ENCODE results near the gene SH3GL3.

SH3GL3 gene

DNA sequence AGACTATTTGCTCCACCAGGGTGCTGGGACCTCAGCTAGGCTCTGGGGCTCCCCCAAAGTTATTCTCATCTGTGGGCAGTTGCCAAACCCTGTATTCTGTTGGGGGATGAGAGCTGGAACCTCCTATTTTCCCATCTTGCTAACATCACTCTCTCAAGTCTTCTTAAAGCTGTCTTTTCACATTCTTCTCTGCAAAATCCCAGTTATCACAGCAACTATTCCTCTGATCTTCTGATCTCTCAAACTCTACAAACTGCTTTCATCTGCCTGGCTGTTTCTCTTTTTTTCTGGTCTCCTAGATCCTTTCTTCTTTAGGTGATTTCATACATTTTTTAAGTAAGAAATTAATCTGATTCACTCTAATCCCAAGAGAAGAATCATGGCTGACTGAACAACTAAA is 196.1 kb downstream of the SH3GL3 start:
- Histone ChIP-seq H3K9ac (ENCODE audit: low read length) (no peak overlapping the region), H2BK120ac (ENCODE audit: insufficient read depth, low read length, poor library complexity) (no peak overlapping the region), H3K79me2 (ENCODE audit: control insufficient read depth, insufficient read depth, low read length, poor library complexity) (no peaks in the 10 kb centered on the region), H3K27ac (ENCODE audit: low read depth, low read length) (no peak overlapping the region), H3K18ac (ENCODE audit: low read length) (no peak overlapping the region), H2BK12ac (ENCODE audit: low read length) (no peak overlapping the region), H2AFZ (ENCODE audit: insufficient read depth, low read length, poor library complexity) (no peak overlapping the region), H3K36me3 (ENCODE audit: control insufficient read depth in 1 of 2, insufficient read depth in 2 of 2, low read length in 2 of 2) (no peaks in the 10 kb centered on the region), H3K4me1 (ENCODE audit: control insufficient read depth in 1 of 2, insufficient read depth in 2 of 2, low read length in 2 of 2) (no peaks in the 10 kb centered on the region), H3K4me3 (ENCODE audit: low read depth, low read length) (no peak overlapping the region), H3K27me3 (ENCODE audit: insufficient read depth, low read length) (no peaks in the 10 kb centered on the region), H3K4ac (ENCODE audit: low read depth, low read length) (no peak overlapping the region), H2AK5ac (ENCODE audit: low read length) (no peak overlapping the region), H2BK5ac (ENCODE audit: low read depth, low read length, poor library complexity) (no peak overlapping the region), H3K79me1 (ENCODE audit: low read length) (no peaks in the 10 kb centered on the region), H3K4me2 (ENCODE audit: low read length) (no peak overlapping the region), H4K91ac (ENCODE audit: low read depth, low read length) (no peak overlapping the region), H3K9me3 (ENCODE audit: insufficient read depth, low read depth, low read length) (peaks cover 5% of the 10 kb centered on the region), H3K23ac (ENCODE audit: low read length) (no peak overlapping the region), H3K14ac (ENCODE audit: low read length) (no peak overlapping the region), H4K12ac (ENCODE audit: low read depth, low read length) (no peak overlapping the region), H4K8ac (ENCODE audit: low read depth, low read length) (no peak overlapping the region)
- DNase-seq = no peak

- H3K23ac ChIP-seq (ENCODE audit: low read length) = no peak overlapping the region
- WGBS (ENCODE audit: extremely low coverage, insufficient coverage, insufficient read length) = no CpG with 5 or more reads among the region's 1 CpG
- H3K79me2 ChIP-seq (ENCODE audit: control insufficient read depth, insufficient read depth, low read length, poor library complexity) = no peaks in the 10 kb centered on the region
- no peak overlapping the region for H4K8ac ChIP-seq (ENCODE audit: low read depth, low read length)
- no peak overlapping the region for H2BK12ac ChIP-seq (ENCODE audit: low read length)
- no peak overlapping the region for H2AK5ac ChIP-seq (ENCODE audit: low read length)
- no peaks in the 10 kb centered on the region for H3K79me1 ChIP-seq (ENCODE audit: low read length)
- H3K9ac ChIP-seq (ENCODE audit: low read length) = no peak overlapping the region
- no peaks in the 10 kb centered on the region for H3K36me3 ChIP-seq (ENCODE audit: control insufficient read depth in 1 of 2, insufficient read depth in 2 of 2, low read length in 2 of 2)
- H3K27me3 ChIP-seq (ENCODE audit: insufficient read depth, low read length) = no peaks in the 10 kb centered on the region
- no peak overlapping the region for H3K14ac ChIP-seq (ENCODE audit: low read length)
- H2AFZ ChIP-seq (ENCODE audit: insufficient read depth, low read length, poor library complexity) = no peak overlapping the region
- H3K18ac ChIP-seq (ENCODE audit: low read length) = no peak overlapping the region
- no peak overlapping the region for H3K4me3 ChIP-seq (ENCODE audit: low read depth, low read length)
- H3K4ac ChIP-seq (ENCODE audit: low read depth, low read length) = no peak overlapping the region
- H2BK120ac ChIP-seq (ENCODE audit: insufficient read depth, low read length, poor library complexity) = no peak overlapping the region
- H4K12ac ChIP-seq (ENCODE audit: low read depth, low read length) = no peak overlapping the region
- DNase-seq = no peak
- H3K4me2 ChIP-seq (ENCODE audit: low read length) = no peak overlapping the region
- H3K9me3 ChIP-seq (ENCODE audit: insufficient read depth, low read depth, low read length) = peaks cover 2% of the 10 kb centered on the region
- H3K27ac ChIP-seq (ENCODE audit: low read depth, low read length) = no peak overlapping the region
- no peaks in the 10 kb centered on the region for H3K4me1 ChIP-seq (ENCODE audit: control insufficient read depth in 1 of 2, insufficient read depth in 2 of 2, low read length in 2 of 2)
- no peak overlapping the region for H4K91ac ChIP-seq (ENCODE audit: low read depth, low read length)
- H2BK5ac ChIP-seq (ENCODE audit: low read depth, low read length, poor library complexity) = no peak overlapping the region
Measured at GRCh38 chr15:83644439-83644838, 197.3 kb downstream of the SH3GL3 start.

- Histone ChIP-seq H3K14ac (ENCODE audit: low read length) (no peak overlapping the region), H3K4me1 (ENCODE audit: control insufficient read depth in 1 of 2, insufficient read depth in 2 of 2, low read length in 2 of 2) (peaks cover 7 to 12% of the 10 kb centered on the region in 2 experiments), H3K27ac (ENCODE audit: low read depth, low read length) (no peak overlapping the region), H2BK12ac (ENCODE audit: low read length) (no peak overlapping the region), H3K9me3 (ENCODE audit: insufficient read depth, low read depth, low read length) (peaks cover 2% of the 10 kb centered on the region), H3K79me1 (ENCODE audit: low read length) (no peaks in the 10 kb centered on the region), H3K4me2 (ENCODE audit: low read length) (no peak overlapping the region), H2AFZ (ENCODE audit: insufficient read depth, low read length, poor library complexity) (no peak overlapping the region), H4K91ac (ENCODE audit: low read depth, low read length) (no peak overlapping the region), H3K36me3 (ENCODE audit: control insufficient read depth in 1 of 2, insufficient read depth in 2 of 2, low read length in 2 of 2) (no peaks in the 10 kb centered on the region), H3K18ac (ENCODE audit: low read length) (no peak overlapping the region), H4K12ac (ENCODE audit: low read depth, low read length) (no peak overlapping the region), H4K8ac (ENCODE audit: low read depth, low read length) (no peak overlapping the region), H3K27me3 (ENCODE audit: insufficient read depth, low read length) (peaks cover 28% of the 10 kb centered on the region), H2AK5ac (ENCODE audit: low read length) (no peak overlapping the region), H3K4me3 (ENCODE audit: low read depth, low read length) (no peak overlapping the region), H2BK120ac (ENCODE audit: insufficient read depth, low read length, poor library complexity) (no peak overlapping the region), H2BK5ac (ENCODE audit: low read depth, low read length, poor library complexity) (no peak overlapping the region), H3K9ac (ENCODE audit: low read length) (no peak overlapping the region), H3K23ac (ENCODE audit: low read length) (no peak overlapping the region), H3K79me2 (ENCODE audit: control insufficient read depth, insufficient read depth, low read length, poor library complexity) (no peaks in the 10 kb centered on the region), H3K4ac (ENCODE audit: low read depth, low read length) (no peak overlapping the region)
- WGBS (ENCODE audit: extremely low coverage, insufficient coverage, insufficient read length) = no CpG with 5 or more reads among the region's 2 CpGs
- no peak for DNase-seq
Measured at GRCh38 chr15:83650831-83651230, 203.7 kb downstream of the SH3GL3 start.

- Histone ChIP-seq H3K4ac (ENCODE audit: low read depth, low read length) (no peak overlapping the region), H3K9me3 (ENCODE audit: insufficient read depth, low read depth, low read length) (peaks cover 2% of the 10 kb centered on the region), H4K12ac (ENCODE audit: low read depth, low read length) (no peak overlapping the region), H3K4me2 (ENCODE audit: low read length) (no peak overlapping the region), H3K79me2 (ENCODE audit: control insufficient read depth, insufficient read depth, low read length, poor library complexity) (no peaks in the 10 kb centered on the region), H3K18ac (ENCODE audit: low read length) (no peak overlapping the region), H3K27me3 (ENCODE audit: insufficient read depth, low read length) (peaks cover 28% of the 10 kb centered on the region), H3K14ac (ENCODE audit: low read length) (no peak overlapping the region), H3K79me1 (ENCODE audit: low read length) (no peaks in the 10 kb centered on the region), H2BK5ac (ENCODE audit: low read depth, low read length, poor library complexity) (no peak overlapping the region), H4K8ac (ENCODE audit: low read depth, low read length) (no peak overlapping the region), H2BK120ac (ENCODE audit: insufficient read depth, low read length, poor library complexity) (no peak overlapping the region), H3K23ac (ENCODE audit: low read length) (no peak overlapping the region), H4K91ac (ENCODE audit: low read depth, low read length) (no peak overlapping the region), H3K4me1 (ENCODE audit: control insufficient read depth in 1 of 2, insufficient read depth in 2 of 2, low read length in 2 of 2) (peaks cover 7 to 12% of the 10 kb centered on the region in 2 experiments), H3K4me3 (ENCODE audit: low read depth, low read length) (no peak overlapping the region), H2BK12ac (ENCODE audit: low read length) (no peak overlapping the region), H3K36me3 (ENCODE audit: control insufficient read depth in 1 of 2, insufficient read depth in 2 of 2, low read length in 2 of 2) (no peaks in the 10 kb centered on the region), H2AK5ac (ENCODE audit: low read length) (no peak overlapping the region), H3K27ac (ENCODE audit: low read depth, low read length) (no peak overlapping the region), H3K9ac (ENCODE audit: low read length) (no peak overlapping the region), H2AFZ (ENCODE audit: insufficient read depth, low read length, poor library complexity) (no peak overlapping the region)
- DNase-seq = no peak
- WGBS (ENCODE audit: extremely low coverage, insufficient coverage, insufficient read length) = no CpG with 5 or more reads among the region's 6 CpGs
Measured at GRCh38 chr15:83651541-83651940, 204.4 kb downstream of the SH3GL3 start.

Measured in trophoblast cell (in vitro differentiated cells and primary cell).